K562 (cell line): ENCODE results near the gene ITGB5. TPM values are rescaled to one million over a fixed set of nuclear protein-coding genes. Genes with fewer than 3 reads are reported as not detected.

ENCODE experiments used
- CC2D1A ChIP-seq: fragments of 450-650 bp; IDR thresholded peaks from 2 replicates; pipeline ENCODE4 v1.6.1; 2017; ENCODE audit warnings: mild to moderate bottlenecking
- GATAD2B ChIP-seq: fragments of 450-650 bp; IDR thresholded peaks from 2 replicates; pipeline ENCODE4 v1.6.1; 2017; ENCODE audit warnings: mild to moderate bottlenecking, borderline replicate concordance
- HNRNPH1 ChIP-seq: fragments of 200-400 bp; formaldehyde crosslinking; optimal IDR thresholded peaks from 2 replicates; pipeline ENCODE3; 2017; ENCODE audit warnings: low read depth, mild to moderate bottlenecking, low read length, moderate library complexity
- HSF4 ChIP-seq: fragments of 250-450 bp; sonication (Bioruptor Pico); IDR thresholded peaks from 2 replicates; pipeline ENCODE4 v2.1.2; 2022; ENCODE audit warnings: mild to moderate bottlenecking, moderate library complexity, borderline replicate concordance
- NR4A1 ChIP-seq, 2 experiments: fragments of 250-450 bp in 1 of 2; fragments of 450-650 bp in 1 of 2; sonication (Bioruptor Pico) in 1 of 2; IDR thresholded peaks; 2 replicates each; pipeline versions ENCODE4 v1.4.0 to v1.6.1; 2016 to 2020; ENCODE audit warnings: mild to moderate bottlenecking in 2 of 2, missing compliant biosample characterization in 1 of 2, missing genetic modification characterization in 1 of 2, moderate library complexity in 1 of 2
- RBM22 ChIP-seq: fragments of 200-400 bp; formaldehyde crosslinking; IDR thresholded peaks from 2 replicates; pipeline ENCODE4 v1.6.1; 2018; ENCODE audit warnings: low read length, low read depth; ENCODE audit not compliant: poor library complexity, severe bottlenecking
- SNRNP70 ChIP-seq: fragments of 200-400 bp; formaldehyde crosslinking; optimal IDR thresholded peaks from 2 replicates; pipeline ENCODE3; 2017; ENCODE audit warnings: low read depth, low read length
- TCF7 ChIP-seq: sonication (generic); IDR thresholded peaks from 2 replicates; pipeline ENCODE4 v1.6.1; 2016; ENCODE audit warnings: antibody characterized with exemption, borderline replicate concordance
- ZNF184 ChIP-seq: sonication (generic); formaldehyde crosslinking; IDR thresholded peaks from 2 replicates; pipeline ENCODE4 v1.5.0; 2020; ENCODE audit warnings: missing genetic modification reagents
- ZNF384 ChIP-seq: IDR thresholded peaks from 2 replicates; pipeline ENCODE4 v1.6.1; 2012; ENCODE audit warnings: low read depth, low read length, improper control_type of control experiment
- ZNF609 ChIP-seq: sonication (generic); formaldehyde crosslinking; IDR thresholded peaks from 2 replicates; pipeline ENCODE4 v1.8.1; 2023; ENCODE audit warnings: missing genetic modification reagents, mild to moderate bottlenecking, borderline replicate concordance
- polyA plus RNA-seq, 8 experiments: library from polyadenylated mRNA; depleted of rRNA in 4 of 8; stranded (reverse) in 5 of 8; unstranded in 3 of 8; fragments of >200 nt; fragmentation: Nextera tagmentation in 2 of 8; fragmentation: Illumina TruSeq in 1 of 8; extraction: Ambion mirVana in 2 of 8; extraction: Trizol in 1 of 8; gene quantifications; 2 replicates each; pipeline versions ENCODE4 v1.2.1 to v1.2.3, GENCODE V29; 2011 to 2014; ENCODE audit warnings: inconsistent platforms in 1 of 8, missing spikeins in 1 of 8
- total RNA-seq, 7 experiments: library from RNA; depleted of rRNA in 6 of 7; stranded (reverse); fragments of >200 nt in 6 of 7; fragmentation: Illumina TruSeq in 2 of 7; extraction: Trizol in 2 of 7; gene quantifications; 2 replicates each; pipeline versions ENCODE4 v1.2.1 to v1.2.3, GENCODE V29; 2011 to 2021; ENCODE audit warnings: low replicate concordance in 1 of 7
- TF ChIP-seq, protein P1 (sequence below): fragments of 250-450 bp; sonication (Bioruptor Pico); IDR thresholded peaks from 2 replicates; pipeline ENCODE4 v1.5.0; 2020; ENCODE audit warnings: mild to moderate bottlenecking, borderline replicate concordance

Gene ITGB5
- total and polyA plus RNA-seq, 9 of the 15 experiments (the other 6 are each of a cell fraction or from before 2014, with no cell fraction given): 1.7 to 46.8 (median 9.9) TPM

GRCh38 chr3:124796477-124796876 is 90.7 kb downstream of the ITGB5 start (continued):
- TF ChIP-seq, protein P1, sequence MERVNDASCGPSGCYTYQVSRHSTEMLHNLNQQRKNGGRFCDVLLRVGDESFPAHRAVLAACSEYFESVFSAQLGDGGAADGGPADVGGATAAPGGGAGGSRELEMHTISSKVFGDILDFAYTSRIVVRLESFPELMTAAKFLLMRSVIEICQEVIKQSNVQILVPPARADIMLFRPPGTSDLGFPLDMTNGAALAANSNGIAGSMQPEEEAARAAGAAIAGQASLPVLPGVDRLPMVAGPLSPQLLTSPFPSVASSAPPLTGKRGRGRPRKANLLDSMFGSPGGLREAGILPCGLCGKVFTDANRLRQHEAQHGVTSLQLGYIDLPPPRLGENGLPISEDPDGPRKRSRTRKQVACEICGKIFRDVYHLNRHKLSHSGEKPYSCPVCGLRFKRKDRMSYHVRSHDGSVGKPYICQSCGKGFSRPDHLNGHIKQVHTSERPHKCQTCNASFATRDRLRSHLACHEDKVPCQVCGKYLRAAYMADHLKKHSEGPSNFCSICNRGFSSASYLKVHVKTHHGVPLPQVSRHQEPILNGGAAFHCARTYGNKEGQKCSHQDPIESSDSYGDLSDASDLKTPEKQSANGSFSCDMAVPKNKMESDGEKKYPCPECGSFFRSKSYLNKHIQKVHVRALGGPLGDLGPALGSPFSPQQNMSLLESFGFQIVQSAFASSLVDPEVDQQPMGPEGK (CRISPR knock-in tag): no peak
- TF ChIP-seq CC2D1A: no peak
- no peak for TF ChIP-seq SNRNP70
- no peak for TF ChIP-seq HNRNPH1
- TF ChIP-seq HSF4: no peak
- TF ChIP-seq NR4A1 (CRISPR knock-in tag; IDR thresholded peaks at IDR 0.05): no peak
- TF ChIP-seq NR4A1 (tag; IDR thresholded peaks at IDR 0.05): no peak
- TF ChIP-seq ZNF184 (CRISPR knock-in tag): no peak
- no peak for TF ChIP-seq ZNF609
- no peak for TF ChIP-seq ZNF384
- TF ChIP-seq TCF7: no peak
- TF ChIP-seq RBM22: no peak
- no peak for TF ChIP-seq GATAD2B
